GM18505 (cell line): Measurements from ENCODE around the gene NUTM1.

ENCODE experiments used
- ATAC-seq: cut with Tn5 transposase; IDR thresholded peaks from one replicate; pipeline ENCODE4 v1.9.1; 2021; ENCODE audit not compliant: unreplicated experiment

The NUTM1 gene

GRCh38 chr15:34403899-34404298 is 60.8 kb downstream of the NUTM1 start:
- peak; percentile 49 for ATAC-seq
